HepG2 (cell line): Measurements from ENCODE around the gene KIAA1614. TPM values are rescaled to one million over a fixed set of nuclear protein-coding genes. Genes with fewer than 3 reads are reported as not detected.

Experiments used
- AKAP8 ChIP-seq: sonication (generic); formaldehyde crosslinking; IDR thresholded peaks from 2 replicates; pipeline ENCODE4 v1.5.1; 2020; ENCODE audit warnings: mild to moderate bottlenecking, missing genetic modification reagents
- ATF3 ChIP-seq: sonication (generic); formaldehyde crosslinking; IDR thresholded peaks from 2 replicates; pipeline ENCODE4 v1.4.0; 2020; ENCODE audit warnings: missing genetic modification reagents
- CBFB ChIP-seq: sonication (generic); formaldehyde crosslinking; IDR thresholded peaks from 2 replicates; pipeline ENCODE4 v1.4.0; 2020; ENCODE audit warnings: missing genetic modification reagents
- FOXP1 ChIP-seq, 2 experiments: fragments of 450-650 bp in 1 of 2; IDR thresholded peaks; 2 replicates each; pipeline ENCODE4 v1.6.1; 2017 to 2018; ENCODE audit warnings: antibody characterized with exemption in 1 of 2
- FOXP4 ChIP-seq: sonication (generic); formaldehyde crosslinking; IDR thresholded peaks from 2 replicates; pipeline ENCODE4 v1.4.0; 2020; ENCODE audit warnings: missing genetic modification reagents
- HNRNPLL ChIP-seq: fragments of 200-400 bp; formaldehyde crosslinking; IDR thresholded peaks from 2 replicates; pipeline ENCODE4 v1.6.1; 2017; ENCODE audit warnings: mild to moderate bottlenecking, low read depth, low read length; ENCODE audit not compliant: poor library complexity, severe bottlenecking
- JARID2 ChIP-seq: sonication (generic); formaldehyde crosslinking; IDR thresholded peaks from 2 replicates; pipeline ENCODE4 v1.8.1; 2023; ENCODE audit warnings: missing genetic modification reagents, inconsistent platforms; ENCODE audit not compliant: insufficient replicate concordance
- KMT2A ChIP-seq: sonication (generic); formaldehyde crosslinking; IDR thresholded peaks from 2 replicates; pipeline ENCODE4 v1.4.0; 2020; ENCODE audit warnings: missing genetic modification reagents
- MAFF ChIP-seq: IDR thresholded peaks from 2 replicates; pipeline ENCODE4 v1.6.1; 2011; ENCODE audit warnings: low read depth, low read length, improper control_type of control experiment
- NONO ChIP-seq, 2 experiments: fragments of 450-650 bp in 1 of 2; sonication (generic) in 1 of 2; formaldehyde crosslinking in 1 of 2; IDR thresholded peaks in 1 of 2; conservative IDR thresholded peaks in 1 of 2; 2 replicates each; pipeline versions ENCODE4 v1.6.1 to v1.8.0; 2017 to 2022; ENCODE audit warnings: mild to moderate bottlenecking in 1 of 2, missing genetic modification reagents in 1 of 2, moderate library complexity in 1 of 2
- PRMT3 ChIP-seq: sonication (generic); formaldehyde crosslinking; IDR thresholded peaks from 2 replicates; pipeline ENCODE4 v1.8.1; 2022; ENCODE audit warnings: low read depth, mild to moderate bottlenecking, moderate library complexity, missing genetic modification reagents, borderline replicate concordance
- SP140L ChIP-seq: sonication (generic); formaldehyde crosslinking; IDR thresholded peaks from 2 replicates; pipeline ENCODE4 v1.4.0; 2020; ENCODE audit warnings: missing genetic modification reagents, borderline replicate concordance
- TGIF2 ChIP-seq: IDR thresholded peaks from 2 replicates; pipeline ENCODE4 v1.6.1; 2016; ENCODE audit warnings: control low read depth, missing compliant biosample characterization
- ZC3H4 ChIP-seq: sonication (generic); formaldehyde crosslinking; IDR thresholded peaks from 2 replicates; pipeline ENCODE4 v1.4.0; 2020; ENCODE audit warnings: missing genetic modification reagents, borderline replicate concordance
- ZNF10 ChIP-seq: sonication (generic); formaldehyde crosslinking; IDR thresholded peaks from 2 replicates; pipeline ENCODE4 v1.4.0; 2020; ENCODE audit warnings: mild to moderate bottlenecking, low read depth, missing genetic modification reagents, borderline replicate concordance
- ZNF276 ChIP-seq: sonication (generic); formaldehyde crosslinking; IDR thresholded peaks from 2 replicates; pipeline ENCODE4 v1.4.0; 2020; ENCODE audit warnings: mild to moderate bottlenecking, low read depth, missing genetic modification reagents
- ZNF44 ChIP-seq: sonication (generic); formaldehyde crosslinking; IDR thresholded peaks from 2 replicates; pipeline ENCODE4 v1.5.1; 2020; ENCODE audit warnings: mild to moderate bottlenecking, missing genetic modification reagents
- ZNF605 ChIP-seq: sonication (generic); formaldehyde crosslinking; IDR thresholded peaks from 2 replicates; pipeline ENCODE4 v1.8.0; 2022; ENCODE audit warnings: mild to moderate bottlenecking, missing genetic modification reagents
- ZSCAN5A ChIP-seq: sonication (generic); formaldehyde crosslinking; IDR thresholded peaks from 2 replicates; pipeline ENCODE4 v1.8.0; 2022; ENCODE audit warnings: mild to moderate bottlenecking, missing genetic modification reagents, borderline replicate concordance
- polyA plus RNA-seq, 8 experiments: library from polyadenylated mRNA; depleted of rRNA in 3 of 8; stranded (reverse) in 7 of 8; unstranded in 1 of 8; fragments of >200 nt; fragmentation: Illumina TruSeq in 4 of 8; extraction: Trizol in 4 of 8; gene quantifications; 2 replicates each; pipeline versions ENCODE4 v1.2.1 to v1.2.3, GENCODE V29; 2011 to 2016; ENCODE audit warnings: low read depth in 4 of 8, missing spikeins in 1 of 8, mixed read lengths in 1 of 8; ENCODE audit not compliant: insufficient read depth in 1 of 8
- total RNA-seq, 5 experiments: library from RNA; depleted of rRNA; stranded (reverse); fragments of >200 nt; fragmentation: Illumina TruSeq; extraction: Trizol; gene quantifications; 2 replicates each; pipeline ENCODE4 v1.2.3, GENCODE V29; 2016; ENCODE audit warnings: low read depth in 1 of 5
- TF ChIP-seq, protein P1 (sequence below): sonication (generic); formaldehyde crosslinking; IDR thresholded peaks from 2 replicates; pipeline ENCODE4 v1.5.0; 2020; ENCODE audit warnings: mild to moderate bottlenecking, missing genetic modification reagents, borderline replicate concordance

Gene KIAA1614
- total and polyA plus RNA-seq, 2 of the 13 experiments (the other 11 are each of a cell fraction or from before 2014, with no cell fraction given): 0.15 to 0.77 TPM

GRCh38 chr1:180935326-180936109 lies 22.8 kb downstream of the KIAA1614 start (continued):
- no peak for TF ChIP-seq CBFB (CRISPR knock-in tag)
- TF ChIP-seq JARID2 (CRISPR knock-in tag): no peak
- TF ChIP-seq MAFF: no peak
- no peak for TF ChIP-seq ZNF276 (CRISPR knock-in tag)
- peak; percentile 42 for TF ChIP-seq HNRNPLL
- TF ChIP-seq ZSCAN5A: no peak
- no peak for TF ChIP-seq ZNF605 (CRISPR knock-in tag)
- TF ChIP-seq AKAP8 (CRISPR knock-in tag): peak; percentile 58; the same call in 1 of the 2 replicates
- TF ChIP-seq TGIF2 (CRISPR knock-in tag): 0 out of 2 replicates have a peak, but pooled peaks have one; percentile 39
- TF ChIP-seq ZNF10 (CRISPR knock-in tag): no peak
- no peak for TF ChIP-seq ATF3 (CRISPR knock-in tag)
- 0 out of 2 replicates have a peak, but pooled peaks have one; percentile 28 for TF ChIP-seq KMT2A (CRISPR knock-in tag)
- TF ChIP-seq SP140L (CRISPR knock-in tag): no peak
- peak; percentile 18; the same call in 1 of the 2 replicates for TF ChIP-seq FOXP4
- TF ChIP-seq ZC3H4 (CRISPR knock-in tag): no peak
- 0 out of 2 replicates have a peak, but pooled peaks have one; percentile 14 for TF ChIP-seq ZNF44 (CRISPR knock-in tag)
- no peak for TF ChIP-seq NONO (IDR thresholded peaks at IDR 0.05)
- TF ChIP-seq NONO (CRISPR knock-in tag; conservative IDR thresholded peaks at IDR 0.05): peak; percentile 67
- no peak for TF ChIP-seq FOXP1 (IDR thresholded peaks at IDR 0.05)
- no peak for TF ChIP-seq FOXP1 (CRISPR knock-in tag; IDR thresholded peaks at IDR 0.05)
- TF ChIP-seq, protein P1, sequence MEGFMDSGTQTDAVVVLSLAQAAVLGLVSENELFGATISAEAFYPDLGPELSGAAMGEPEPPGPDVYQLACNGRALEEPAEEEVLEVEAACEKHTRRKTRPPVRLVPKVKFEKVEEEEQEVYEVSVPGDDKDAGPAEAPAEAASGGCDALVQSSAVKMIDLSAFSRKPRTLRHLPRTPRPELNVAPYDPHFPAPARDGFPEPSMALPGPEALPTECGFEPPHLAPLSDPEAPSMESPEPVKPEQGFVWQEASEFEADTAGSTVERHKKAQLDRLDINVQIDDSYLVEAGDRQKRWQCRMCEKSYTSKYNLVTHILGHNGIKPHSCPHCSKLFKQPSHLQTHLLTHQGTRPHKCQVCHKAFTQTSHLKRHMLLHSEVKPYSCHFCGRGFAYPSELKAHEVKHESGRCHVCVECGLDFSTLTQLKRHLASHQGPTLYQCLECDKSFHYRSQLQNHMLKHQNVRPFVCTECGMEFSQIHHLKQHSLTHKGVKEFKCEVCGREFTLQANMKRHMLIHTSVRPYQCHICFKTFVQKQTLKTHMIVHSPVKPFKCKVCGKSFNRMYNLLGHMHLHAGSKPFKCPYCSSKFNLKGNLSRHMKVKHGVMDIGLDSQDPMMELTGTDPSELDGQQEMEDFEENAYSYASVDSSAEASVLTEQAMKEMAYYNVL (CRISPR knock-in tag): no peak
- TF ChIP-seq PRMT3 (CRISPR knock-in tag): no peak
